GM21423 (cell line): ENCODE results near the gene EFHD2.
"Not testable (repeated sequence)": the region's sequence is repeated elsewhere in the genome, so short reads cannot be mapped to it uniquely, and the experiment has no call there.

Experiments
- ATAC-seq: cut with Tn5 transposase; IDR thresholded peaks from one replicate; pipeline ENCODE4 v1.9.1; 2021; ENCODE audit warnings: mild to moderate bottlenecking, moderate library complexity; ENCODE audit not compliant: unreplicated experiment

EFHD2 gene

DNA sequence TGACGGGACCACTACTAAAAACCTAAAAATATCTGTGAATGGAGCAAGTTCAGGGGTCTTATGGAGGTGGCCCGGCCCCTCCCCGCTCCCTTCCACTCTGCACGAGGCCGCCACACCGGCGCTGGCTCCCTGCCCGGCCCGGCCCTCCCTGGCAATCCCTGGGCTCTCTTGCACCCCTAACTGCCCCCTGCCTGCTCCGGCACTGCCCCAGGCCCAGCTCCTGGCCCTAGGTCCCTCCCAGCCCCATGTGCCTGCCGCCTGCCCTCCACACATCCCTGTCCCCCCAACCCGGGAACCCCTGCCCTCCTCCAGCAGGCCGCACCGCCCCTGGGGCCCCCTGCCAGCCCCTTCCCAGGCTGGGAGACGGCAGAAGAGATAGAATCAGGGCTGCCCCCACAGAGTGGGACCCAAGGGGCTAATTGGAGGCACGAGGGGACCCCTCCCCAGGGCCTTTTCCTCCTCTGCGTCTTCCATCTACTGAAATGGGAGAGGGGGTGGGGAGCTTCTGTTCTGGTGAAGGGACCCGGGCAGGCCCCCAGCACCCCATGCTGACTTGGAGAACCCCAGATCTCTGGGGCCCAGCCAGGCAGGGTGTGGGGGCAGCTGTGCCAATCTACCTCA, 19.2 kb downstream of the EFHD2 start:
- no peak for ATAC-seq

- ATAC-seq, result no peak
These were observed 20.0 kb downstream of the EFHD2 start for GRCh38 chr1:15429701-15430149.

GRCh38 chr1:15430787-15431570, 21.3 kb downstream of the EFHD2 start:
- ATAC-seq, result peak; percentile 66

DNA sequence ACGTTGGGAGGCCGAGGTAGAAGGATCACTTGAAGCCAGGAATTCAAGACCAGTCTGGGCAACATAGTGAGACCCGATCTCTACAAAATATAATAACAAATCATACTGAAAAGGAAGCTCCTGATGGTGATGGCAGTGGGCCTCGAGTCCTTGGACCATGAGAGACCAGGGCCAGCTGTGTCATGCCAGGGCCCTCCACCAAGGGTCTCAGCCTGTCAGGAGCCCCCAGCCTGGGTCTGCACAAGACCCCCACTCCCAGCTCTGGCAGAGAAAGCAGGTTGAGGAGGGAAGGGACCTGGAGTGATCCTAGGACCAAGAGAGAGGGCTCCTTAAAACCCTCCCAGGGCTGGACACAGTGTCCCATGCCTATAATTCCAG, 21.9 kb downstream of the EFHD2 start:
- ATAC-seq, result no peak

DNA sequence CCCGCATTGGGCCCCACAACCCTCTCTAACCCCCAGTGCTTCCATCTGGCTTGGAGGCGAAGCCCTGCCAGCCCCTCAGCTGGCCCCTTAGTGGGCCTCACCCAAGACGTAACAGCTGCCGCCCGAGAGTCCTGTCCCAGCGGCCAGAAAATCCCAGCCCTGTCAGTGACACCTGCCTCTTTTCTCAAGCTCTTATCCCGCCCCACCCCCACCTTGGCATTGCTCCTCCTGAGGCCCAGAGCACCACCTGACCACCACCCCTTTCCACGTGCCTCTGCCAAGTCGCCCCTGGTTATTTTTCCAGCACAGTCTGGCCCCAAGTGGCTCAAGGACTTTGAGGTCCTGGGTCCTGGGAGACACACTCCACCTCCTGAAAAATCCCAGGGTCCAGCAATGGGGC, 22.6 kb downstream of the EFHD2 start:
- ATAC-seq, result no peak

DNA sequence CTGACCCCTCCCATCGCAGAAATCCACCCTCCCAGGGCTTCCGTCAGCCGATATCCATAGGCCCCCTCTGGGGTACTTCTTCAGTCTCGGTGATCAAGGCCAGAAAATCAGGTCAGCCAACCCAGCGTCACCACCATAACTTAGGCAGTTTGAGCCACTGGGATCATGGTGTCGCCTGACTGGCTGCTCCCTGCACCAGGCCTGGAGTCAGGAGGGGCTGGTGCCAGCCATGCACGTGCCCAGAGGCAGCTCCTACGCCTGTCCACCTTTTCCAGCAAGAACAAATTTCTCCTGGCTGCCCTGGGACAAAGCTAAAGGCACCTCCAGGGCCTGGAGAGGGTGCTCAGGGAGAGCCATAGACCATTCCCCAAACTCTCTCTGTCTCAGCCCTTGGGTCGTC, 23.8 kb downstream of the EFHD2 start:
- ATAC-seq, result no peak

GRCh38 chr1:15434739-15435138, 25.1 kb downstream of the EFHD2 start:
- ATAC-seq, result not testable (repeated sequence)

DNA sequence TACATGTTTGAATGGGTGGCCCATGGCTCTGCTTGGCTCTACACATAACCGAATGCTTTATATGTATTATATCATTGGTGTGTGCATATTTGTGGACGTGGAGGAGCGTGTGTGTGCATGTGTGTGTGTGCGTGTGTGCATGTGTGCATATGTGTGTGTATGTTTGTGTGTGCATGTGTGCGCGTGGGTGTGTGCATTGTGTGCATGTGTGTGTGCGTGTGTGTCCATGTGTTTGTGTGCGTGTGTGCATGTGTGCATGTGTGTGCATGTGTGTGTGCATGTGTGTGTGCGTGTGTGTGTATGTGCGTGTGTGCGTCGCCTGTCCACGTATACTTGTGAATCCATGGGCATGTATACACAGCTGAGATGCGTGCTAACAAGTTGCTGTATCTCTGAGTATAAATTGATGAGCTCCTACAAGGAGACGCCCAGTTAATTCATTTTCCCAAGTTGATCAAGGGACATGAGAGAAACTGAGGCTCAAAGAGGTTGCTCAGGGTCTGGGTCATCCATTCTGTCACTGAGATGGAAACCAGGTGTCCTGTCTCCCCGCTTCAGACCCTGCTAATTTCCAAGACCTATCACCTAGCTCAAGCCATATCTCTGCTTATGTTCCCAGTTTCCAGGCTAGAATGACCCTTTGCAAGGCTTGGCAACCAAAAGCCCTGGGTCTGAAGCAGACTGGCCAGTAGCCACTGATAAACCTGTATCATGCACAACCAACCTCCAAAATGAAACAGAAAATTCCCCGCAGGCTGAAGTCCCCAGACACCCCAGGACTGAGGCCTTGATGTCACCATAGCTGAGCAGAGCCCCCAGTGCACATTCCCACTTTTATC, 25.8 kb downstream of the EFHD2 start:
- ATAC-seq, result no peak

DNA sequence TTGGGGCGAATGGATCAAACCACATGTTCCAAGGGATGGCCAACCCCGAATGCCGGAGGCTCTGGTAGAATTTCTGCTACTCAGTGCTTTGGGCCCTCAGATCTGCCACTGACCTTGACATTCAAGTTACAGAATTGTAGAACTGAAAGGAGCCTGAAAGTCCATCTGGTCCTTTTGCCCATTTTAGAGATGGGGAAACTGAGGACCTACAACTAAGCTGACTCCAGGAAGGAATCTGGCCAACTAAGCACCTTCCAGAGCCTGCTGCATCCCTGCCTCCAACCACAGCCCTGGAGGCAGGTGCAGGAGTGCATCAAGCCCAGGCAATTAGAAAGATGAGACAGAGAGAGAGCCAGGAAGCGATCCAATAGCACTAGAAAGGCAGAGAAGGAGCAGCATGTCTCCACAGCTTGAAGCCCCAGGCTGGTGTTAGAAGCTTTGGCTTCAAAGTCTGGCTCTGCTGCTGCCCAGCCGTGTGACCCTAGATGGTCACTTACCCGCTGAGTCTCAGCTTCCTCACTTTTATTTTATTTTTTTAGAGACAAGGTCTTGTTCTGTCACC, 27.3 kb downstream of the EFHD2 start:
- ATAC-seq, result no peak

GRCh38 chr1:15439325-15439724, 29.6 kb downstream of the EFHD2 start:
- no peak for ATAC-seq

DNA sequence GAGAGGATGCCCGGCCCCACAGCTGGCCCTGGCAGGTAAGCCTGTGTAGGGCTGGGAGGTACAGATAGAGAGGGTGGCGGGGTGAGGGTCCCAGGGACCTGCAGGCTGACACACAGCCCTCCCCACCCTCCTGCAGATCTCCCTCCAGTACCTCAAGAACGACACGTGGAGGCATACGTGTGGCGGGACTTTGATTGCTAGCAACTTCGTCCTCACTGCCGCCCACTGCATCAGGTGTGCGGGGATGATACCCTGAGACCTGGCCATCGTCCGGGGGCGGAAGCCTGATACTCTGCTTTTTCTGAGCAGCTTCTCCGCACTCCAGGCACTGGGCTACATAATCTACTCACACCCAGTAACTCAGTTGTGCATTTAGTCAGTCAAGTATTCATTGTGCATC, 30.7 kb downstream of the EFHD2 start:
- ATAC-seq, result no peak

GRCh38 chr1:15441247-15441646, 31.6 kb downstream of the EFHD2 start:
- no peak for ATAC-seq

DNA sequence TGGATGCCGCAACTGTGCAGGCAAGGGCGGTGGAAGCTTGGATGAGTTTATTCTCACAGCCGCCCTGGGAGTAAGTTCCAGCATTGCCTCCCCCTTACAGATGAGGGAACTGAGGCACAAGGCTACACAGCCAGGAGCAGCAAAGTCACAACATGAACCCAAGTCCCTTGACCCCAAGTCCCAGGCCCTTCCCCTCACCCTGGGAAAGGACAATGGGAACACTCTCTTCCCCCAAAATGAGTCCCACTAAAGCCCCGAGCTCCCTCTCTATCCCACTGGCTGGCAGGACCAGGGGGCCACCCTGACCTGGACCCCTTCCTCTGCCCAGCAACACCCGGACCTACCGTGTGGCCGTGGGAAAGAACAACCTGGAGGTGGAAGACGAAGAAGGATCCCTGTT, 32.4 kb downstream of the EFHD2 start:
- no peak for ATAC-seq

- ATAC-seq, result no peak
These were observed 33.1 kb downstream of the EFHD2 start for GRCh38 chr1:15442759-15443158.

- no peak for ATAC-seq
These were observed 33.6 kb downstream of the EFHD2 start for GRCh38 chr1:15443281-15443680.

DNA sequence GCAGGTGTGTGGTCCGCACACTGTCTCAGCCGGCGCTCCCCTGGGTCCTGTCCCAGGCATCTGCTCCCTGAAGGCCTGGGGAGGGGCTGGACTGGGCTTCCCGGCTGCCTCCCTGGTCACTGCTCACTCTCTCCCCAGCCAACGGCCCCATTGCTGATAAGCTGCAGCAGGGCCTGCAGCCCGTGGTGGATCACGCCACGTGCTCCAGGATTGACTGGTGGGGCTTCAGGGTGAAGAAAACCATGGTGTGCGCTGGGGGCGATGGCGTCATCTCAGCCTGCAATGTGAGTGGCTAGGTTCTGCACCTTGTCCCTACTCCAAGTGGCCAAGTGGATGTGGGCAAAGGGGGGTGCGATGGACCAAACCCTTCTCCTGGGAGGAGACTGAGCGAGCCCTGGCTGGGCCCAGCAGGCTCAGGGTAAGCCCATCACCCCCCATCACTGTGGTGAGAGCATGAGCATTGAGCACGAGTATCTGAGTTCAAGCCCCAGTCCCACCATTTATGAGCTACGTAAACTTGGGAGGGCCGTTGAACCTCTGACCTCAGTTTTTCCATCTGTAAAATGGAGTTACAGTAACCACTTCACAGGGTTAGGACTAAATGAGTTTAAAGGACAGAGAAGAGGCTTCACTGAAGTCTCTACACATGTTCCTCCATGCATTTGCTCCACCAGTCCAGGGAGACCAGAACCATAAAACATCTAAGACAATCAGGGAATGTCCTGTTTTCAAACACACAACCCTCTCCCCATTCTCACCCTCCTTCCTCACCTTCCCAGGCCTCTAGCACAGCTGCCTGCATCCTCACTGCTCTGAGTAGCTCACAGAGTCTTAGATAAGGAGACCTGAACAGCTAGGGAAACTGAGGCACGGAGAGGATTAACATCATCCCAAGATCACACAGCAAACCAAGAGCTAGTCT, 35.0 kb downstream of the EFHD2 start:
- no peak for ATAC-seq

DNA sequence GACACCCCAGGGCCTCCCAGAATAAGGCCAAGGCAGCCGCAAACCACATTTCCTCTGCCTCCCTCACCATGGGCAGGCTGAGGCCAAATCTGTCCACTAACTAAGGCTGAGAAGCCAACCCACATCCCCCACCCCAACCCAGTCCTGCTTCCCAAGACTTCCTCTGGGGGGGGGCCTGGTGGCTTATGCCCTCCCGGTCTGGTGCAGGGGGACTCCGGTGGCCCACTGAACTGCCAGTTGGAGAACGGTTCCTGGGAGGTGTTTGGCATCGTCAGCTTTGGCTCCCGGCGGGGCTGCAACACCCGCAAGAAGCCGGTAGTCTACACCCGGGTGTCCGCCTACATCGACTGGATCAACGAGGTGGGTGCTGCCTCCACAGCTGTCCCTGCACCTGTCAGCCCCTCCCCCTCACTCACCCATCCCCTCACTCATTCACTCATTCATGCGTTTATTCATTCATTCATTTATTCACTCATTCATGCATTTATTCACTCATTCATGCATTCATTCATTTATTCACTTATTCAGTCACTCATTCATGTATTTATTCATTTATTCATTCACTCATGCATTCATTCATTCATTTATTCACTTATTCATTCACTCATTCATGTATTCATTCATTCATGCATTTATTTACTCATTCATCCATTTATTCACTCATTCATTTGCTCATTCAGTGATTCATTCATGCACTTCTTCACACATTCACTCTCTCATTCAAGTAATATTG, 35.9 kb downstream of the EFHD2 start:
- ATAC-seq, result no peak

DNA sequence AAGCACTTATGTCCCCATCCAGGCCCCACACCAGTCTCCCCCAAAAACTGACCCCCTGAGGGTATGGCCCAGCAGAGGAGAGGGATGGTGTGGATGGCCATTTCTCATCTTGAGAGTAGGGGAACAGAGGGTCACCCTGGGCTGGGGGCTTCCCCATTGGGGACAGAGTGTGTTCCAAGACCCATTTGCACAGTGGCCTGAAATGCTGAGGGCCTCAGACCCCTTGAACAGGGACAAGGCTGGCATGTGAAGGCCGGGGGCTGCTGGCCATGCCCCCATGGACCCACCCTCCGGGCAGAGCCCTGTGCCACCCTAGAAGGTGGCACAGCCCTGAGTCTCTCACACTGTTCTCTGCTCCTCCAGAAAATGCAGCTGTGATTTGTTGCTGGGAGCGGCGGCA, 36.5 kb downstream of the EFHD2 start:
- ATAC-seq, result no peak

- ATAC-seq, result no peak
These were observed 39.3 kb downstream of the EFHD2 start for GRCh38 chr1:15448877-15449462.
